Caco-2 (cell line): ENCODE measurements around the gene KRT33A. TPM values are rescaled to one million over a fixed set of nuclear protein-coding genes. Genes with fewer than 3 reads are reported as not detected.

Experiments used
- BruUV-seq: library from RNA; stranded (reverse); fragments of 400-500 nt; replicated peaks from 2 replicates; lab custom pipeline; 2021; lab: Mats Ljungman, UMichigan
- CTCF ChIA-PET: fragments of 300-600 bp; sonication (Branson Sonifier 250); formaldehyde crosslinking; loops from one replicate; lab custom pipeline; 2022; ENCODE audit warnings: antibody characterized with exemption; lab: Charles Lee
- POLR2A ChIA-PET: fragments of 300-600 bp; sonication (Branson Sonifier 250); formaldehyde crosslinking; loops from one replicate; lab custom pipeline; 2022; ENCODE audit warnings: antibody characterized with exemption; lab: Charles Lee
- DNase-seq, 2 experiments: peaks; one replicate each; pipeline versions ENCODE4 v3.0.0 to v3.0.0-alpha.2; 2020 to 2022
- H3K27me3 ChIP-seq: replicated peaks from 2 replicates; pipeline ENCODE4 v1.6.0; 2011; ENCODE audit warnings: low read length; ENCODE audit not compliant: control insufficient read depth, insufficient read depth
- H3K36me3 ChIP-seq: 2 replicates; pipeline ENCODE4 v1.5.1; 2011; ENCODE audit warnings: low read length; ENCODE audit not compliant: control insufficient read depth, insufficient read depth
- H3K4me1 ChIP-seq: fragments of 250-450 bp; sonication (Bioruptor Pico); 2 replicates; pipeline ENCODE4 v1.5.1; 2020; ENCODE audit warnings: mild to moderate bottlenecking
- H3K4me3 ChIP-seq: 2 replicates; pipeline ENCODE4 v1.5.1; 2011; ENCODE audit warnings: low read depth, mild to moderate bottlenecking, control low read depth, low read length
- H3K9me3 ChIP-seq: fragments of 250-450 bp; sonication (Bioruptor Pico); 2 replicates; pipeline ENCODE4 v1.5.1; 2020; ENCODE audit warnings: mild to moderate bottlenecking, moderate library complexity
- H3K27ac Mint-ChIP-seq: one replicate; pipeline ENCODE4 v1.8.0; 2022; ENCODE audit warnings: mixed read lengths; ENCODE audit not compliant: unreplicated experiment
- H3K27me3 Mint-ChIP-seq: one replicate; pipeline ENCODE4 v1.8.0; 2022; ENCODE audit warnings: mixed read lengths; ENCODE audit not compliant: insufficient read depth, unreplicated experiment
- H3K36me3 Mint-ChIP-seq: one replicate; pipeline ENCODE4 v1.8.0; 2022; ENCODE audit warnings: mild to moderate bottlenecking, mixed read lengths; ENCODE audit not compliant: insufficient read depth, unreplicated experiment
- H3K4me1 Mint-ChIP-seq: one replicate; pipeline ENCODE4 v1.8.0; 2022; ENCODE audit warnings: low read depth, mixed read lengths; ENCODE audit not compliant: unreplicated experiment
- H3K4me3 Mint-ChIP-seq: one replicate; pipeline ENCODE4 v1.8.0; 2022; ENCODE audit warnings: mild to moderate bottlenecking, moderate library complexity, mixed read lengths; ENCODE audit not compliant: unreplicated experiment
- H3K9me3 Mint-ChIP-seq: one replicate; pipeline ENCODE4 v1.8.0; 2022; ENCODE audit warnings: mixed read lengths; ENCODE audit not compliant: unreplicated experiment
- CTCF ChIP-seq, 2 experiments: fragments of 200-600 bp in 1 of 2; IDR thresholded peaks; 1 replicate in 1 of 2; 2 replicates in 1 of 2; pipeline versions ENCODE4 v1.5.1 to v1.8.0; 2011 to 2022; ENCODE audit warnings: antibody characterized with exemption in 1 of 2, control low read depth in 1 of 2, inconsistent platforms in 1 of 2, low read depth in 1 of 2, low read length in 1 of 2, mild to moderate bottlenecking in 1 of 2, moderate library complexity in 1 of 2; ENCODE audit not compliant: insufficient read depth in 1 of 2, severe bottlenecking in 1 of 2, unreplicated experiment in 1 of 2
- intact Hi-C: fragments of 100-400 bp; cut with micrococcal nuclease; formaldehyde crosslinking; loops from one replicate; pipeline ENCODE4 v1.10.0; 2022; ENCODE audit not compliant: unreplicated experiment
- total RNA-seq: library from RNA; stranded (reverse); gene quantifications from 2 replicates; pipeline ENCODE4 v1.2.3, GENCODE V29; 2022

KRT33A gene
- total RNA-seq, 1 experiment from 2014 or later: not detected

- no TSS peak for BruUV-seq
Observed at GRCh38 chr17:41335747-41336146, 14.9 kb downstream of the KRT33A start.

GRCh38 chr17:41334385-41335305 lies 16.0 kb downstream of the KRT33A start:
- no peaks in the 10 kb centered on the region for H3K36me3 ChIP-seq
- DNase-seq: no peak
- POLR2A ChIA-PET: no interaction called here
- no peak for TF ChIP-seq CTCF (IDR thresholded peaks at IDR 0.05; ENCODE audit: insufficient read depth in 1 of 2, low read depth in 1 of 2, low read length in 1 of 2, severe bottlenecking in 1 of 2, unreplicated experiment in 1 of 2)
- CTCF ChIA-PET: interaction anchor here (1.7 kb wide), 1 partner anchor 12 kb away, joined by 6 read pairs; no protein-coding TSS in a partner anchor
- BruUV-seq: no TSS peak
- Mint-ChIP-seq H3K36me3 (no peaks in the 10 kb centered on the region), H3K27ac (no peak overlapping the region), H3K27me3 (no peaks in the 10 kb centered on the region), H3K9me3 (no peaks in the 10 kb centered on the region), H3K4me3 (no peak overlapping the region), H3K4me1 (no peaks in the 10 kb centered on the region)
- H3K4me1 ChIP-seq: no peaks in the 10 kb centered on the region
- no peaks in the 10 kb centered on the region for H3K27me3 ChIP-seq
- H3K4me3 ChIP-seq: no peak overlapping the region
- intact Hi-C loops: no loop called here
- no peaks in the 10 kb centered on the region for H3K9me3 ChIP-seq

More at GRCh38 chr17:41335747-41336146, 14.9 kb downstream of the KRT33A start:
- ChIA-PET CTCF (no interaction called here), POLR2A (no interaction called here)
- Mint-ChIP-seq H3K4me3 (no peak overlapping the region), H3K36me3 (no peaks in the 10 kb centered on the region), H3K27ac (no peak overlapping the region), H3K27me3 (no peaks in the 10 kb centered on the region), H3K9me3 (no peaks in the 10 kb centered on the region), H3K4me1 (no peaks in the 10 kb centered on the region)
- H3K36me3 ChIP-seq: no peaks in the 10 kb centered on the region
- H3K27me3 ChIP-seq: no peaks in the 10 kb centered on the region
- no peaks in the 10 kb centered on the region for H3K4me1 ChIP-seq
- no peaks in the 10 kb centered on the region for H3K9me3 ChIP-seq
- TF ChIP-seq CTCF (IDR thresholded peaks at IDR 0.05; ENCODE audit: insufficient read depth in 1 of 2, low read depth in 1 of 2, low read length in 1 of 2, severe bottlenecking in 1 of 2, unreplicated experiment in 1 of 2): no peak
- DNase-seq: no peak
- intact Hi-C loops: no loop called here
- no peak overlapping the region for H3K4me3 ChIP-seq

GRCh38 chr17:41333836-41334235 lies 16.8 kb downstream of the KRT33A start:
- no peak overlapping the region for H3K27ac Mint-ChIP-seq
- CTCF ChIA-PET: interaction anchor here (1.7 kb wide), 1 partner anchor 11 kb away, joined by 6 read pairs; no protein-coding TSS in a partner anchor
- POLR2A ChIA-PET: no interaction called here
- no peaks in the 10 kb centered on the region for H3K27me3 Mint-ChIP-seq
- intact Hi-C loops: no loop called here
- H3K36me3 ChIP-seq: no peaks in the 10 kb centered on the region
- no peaks in the 10 kb centered on the region for H3K4me1 ChIP-seq
- no peaks in the 10 kb centered on the region for H3K4me1 Mint-ChIP-seq
- H3K4me3 Mint-ChIP-seq: no peak overlapping the region
- no peak for TF ChIP-seq CTCF (IDR thresholded peaks at IDR 0.05; ENCODE audit: insufficient read depth in 1 of 2, low read depth in 1 of 2, low read length in 1 of 2, severe bottlenecking in 1 of 2, unreplicated experiment in 1 of 2)
- no peaks in the 10 kb centered on the region for H3K36me3 Mint-ChIP-seq
- DNase-seq: no peak
- H3K4me3 ChIP-seq: no peak overlapping the region
- H3K27me3 ChIP-seq: no peaks in the 10 kb centered on the region
- H3K9me3 ChIP-seq: no peaks in the 10 kb centered on the region
- no TSS peak for BruUV-seq
- H3K9me3 Mint-ChIP-seq: no peaks in the 10 kb centered on the region
